ENCODE measurements around the gene ALOXE3. TPM values are rescaled to one million over a fixed set of nuclear protein-coding genes. Genes with fewer than 3 reads are reported as not detected.
"Not testable (repeated sequence)": the region's sequence is repeated elsewhere in the genome, so short reads cannot be mapped to it uniquely, and the experiment has no call there.

The ALOXE3 gene
- polyA plus RNA-seq, 5 donors = not detected

DNA sequence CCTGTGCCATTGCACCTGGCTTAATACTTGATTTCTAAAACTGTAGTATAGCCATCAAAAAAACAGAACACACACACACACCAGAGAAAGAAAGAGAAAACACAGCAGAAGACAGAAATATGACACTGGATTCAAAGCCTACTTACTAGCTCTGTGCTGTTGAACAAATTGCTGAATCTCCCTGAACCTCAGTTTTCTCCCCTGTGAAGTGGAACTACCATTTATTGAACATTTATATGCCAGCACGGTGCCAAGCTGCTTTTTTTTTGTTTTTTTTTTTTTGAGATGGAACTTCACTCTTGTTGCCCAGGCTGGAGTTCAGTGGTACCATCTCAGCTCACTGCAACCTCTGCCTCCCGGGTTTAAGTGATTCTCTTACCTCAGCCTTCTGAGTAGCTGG lies 17.6 kb downstream of the ALOXE3 start:
- no peak for DNase-seq

GRCh38 chr17:8100111-8100510 lies 18.2 kb downstream of the ALOXE3 start:
- DNase-seq = peak in 1 of 2 donors; percentile 12

- DNase-seq = no peak
Observed at GRCh38 chr17:8096541-8096940, 21.8 kb downstream of the ALOXE3 start.

- no peak for DNase-seq
Observed at GRCh38 chr17:8095361-8095760, 23.0 kb downstream of the ALOXE3 start.

DNA sequence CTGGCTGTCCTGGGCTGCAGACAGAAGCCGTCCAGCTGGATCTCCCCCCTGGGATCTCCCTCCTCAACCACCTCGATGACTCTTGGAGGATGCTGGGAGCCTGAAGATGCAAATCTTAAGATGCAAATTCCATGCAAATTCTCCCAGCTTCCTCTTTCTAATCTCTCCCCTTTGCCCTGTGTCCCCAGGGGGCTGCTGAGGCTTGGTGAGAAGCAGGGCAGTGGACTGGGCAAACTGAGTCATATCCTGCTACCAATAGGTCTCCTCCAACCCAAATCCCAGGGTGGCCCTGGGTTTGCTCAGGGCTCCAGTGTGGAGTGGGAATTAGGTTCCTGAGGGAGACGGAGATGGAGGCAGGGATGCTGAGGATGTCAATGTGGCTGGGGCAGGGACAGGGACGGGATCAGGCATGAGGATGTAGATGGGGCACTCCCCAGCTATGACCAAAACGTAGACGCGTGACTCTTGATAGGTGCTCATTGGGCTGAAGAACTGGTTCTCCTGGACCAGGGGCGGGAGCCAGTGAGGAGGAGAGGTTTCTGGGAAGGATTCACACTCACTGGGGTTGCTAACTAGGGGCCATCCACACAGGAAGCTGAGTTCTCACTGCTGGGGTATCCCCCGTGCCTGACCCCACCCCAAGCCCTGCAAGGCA lies 27.2 kb downstream of the ALOXE3 start:
- no peak for DNase-seq

DNA sequence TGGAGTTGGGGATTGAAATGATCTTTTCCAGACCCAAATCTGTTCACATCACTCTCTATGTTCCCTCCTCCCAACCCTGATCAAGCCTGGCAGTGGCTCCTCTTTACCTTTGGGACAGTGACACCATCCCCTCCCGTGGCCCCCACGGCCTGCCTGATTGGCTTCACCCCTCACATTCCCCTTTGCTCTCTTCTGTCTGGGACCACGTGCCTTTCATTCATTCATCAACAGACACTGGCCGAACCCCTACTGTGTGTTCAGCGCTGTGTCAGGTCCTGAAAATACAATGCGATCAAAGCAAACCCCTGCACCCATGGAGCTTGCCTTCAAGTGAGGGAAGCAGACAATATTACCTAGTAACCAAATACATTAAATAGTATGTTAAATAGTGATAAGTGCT lies 28.6 kb downstream of the ALOXE3 start:
- DNase-seq = no peak

DNA sequence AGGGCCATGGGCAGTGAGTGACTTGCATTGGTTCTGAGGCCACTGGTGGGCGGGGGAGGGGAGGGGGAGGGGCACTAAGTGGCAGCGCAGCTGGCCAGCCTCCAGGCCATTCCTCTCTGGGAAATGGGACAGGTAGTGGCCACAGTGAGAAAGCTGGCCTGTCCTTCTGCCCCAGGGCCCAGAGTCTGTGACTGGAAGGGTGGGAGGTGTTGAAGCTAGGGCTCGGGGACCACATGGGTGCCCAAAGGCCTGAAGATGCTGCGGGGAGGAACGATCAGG lies 30.4 kb downstream of the ALOXE3 start:
- DNase-seq = no peak

DNA sequence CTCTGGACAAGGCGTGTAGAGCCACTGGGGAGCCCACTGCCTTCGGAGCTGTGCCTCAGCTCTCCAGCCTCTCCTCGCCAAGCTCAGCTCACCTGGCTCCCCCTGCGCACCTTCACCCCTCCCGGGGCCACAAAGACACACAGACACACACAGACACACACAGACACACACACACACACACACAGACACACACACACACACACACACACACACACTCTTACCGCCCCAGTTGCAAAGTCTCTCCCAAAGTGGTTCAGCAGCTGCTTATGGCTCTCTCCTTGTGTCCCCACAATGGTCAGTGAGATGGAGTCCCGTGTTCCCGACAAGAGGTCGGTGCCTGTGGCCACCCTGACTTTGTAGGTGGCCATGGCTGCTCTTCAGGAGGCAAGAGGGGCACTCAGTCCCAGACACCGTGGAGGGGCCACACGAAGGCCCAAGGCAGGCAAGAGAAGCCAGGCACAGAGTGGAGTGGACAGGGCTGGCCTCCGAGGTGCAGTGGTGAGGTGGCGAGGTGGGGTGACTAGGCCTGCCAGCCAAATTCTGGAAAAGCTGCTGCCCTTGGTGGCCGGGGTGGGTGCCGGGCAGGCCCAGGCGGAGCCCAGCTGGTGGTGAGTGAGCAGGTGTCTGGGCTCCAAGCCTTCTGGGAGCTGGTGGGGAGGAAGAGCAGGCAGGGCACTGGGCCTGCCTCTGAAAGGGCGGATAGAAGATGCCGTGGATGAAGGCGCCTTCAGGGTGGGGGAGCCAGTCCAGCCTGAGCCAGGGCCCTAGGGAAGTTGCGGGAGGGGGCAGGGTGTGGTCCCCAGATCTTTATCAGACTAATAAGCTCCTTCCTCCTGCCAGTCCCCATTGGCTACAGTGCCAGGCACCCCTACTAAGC lies 31.0 kb downstream of the ALOXE3 start, which contains the start of gene ALOX12B:
Gene ALOX12B (minus strand): TSS at position 642 of the 877 bp plus-strand sequence. CDS start 274 bp downstream, at position 368.
- DNase-seq = no peak

DNA sequence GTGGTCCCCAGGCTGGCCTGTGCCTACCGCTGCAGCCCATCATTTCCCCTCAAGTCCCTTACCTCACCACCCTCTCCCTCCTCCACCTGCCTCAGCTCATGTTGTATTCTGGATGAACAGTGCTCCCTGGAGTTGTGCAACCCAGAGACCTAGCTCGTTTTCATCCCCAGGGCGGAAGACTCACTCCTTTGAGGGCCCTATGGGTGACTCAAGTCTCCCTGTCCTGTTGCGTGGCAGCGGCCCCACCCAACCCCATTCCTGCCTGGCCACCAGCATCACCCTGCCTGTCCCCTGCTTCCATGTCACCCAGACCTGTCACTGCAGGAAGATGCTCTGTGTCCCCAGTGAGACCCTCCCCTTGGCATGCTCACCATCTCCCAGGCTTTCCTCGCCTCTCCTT lies 34.1 kb downstream of the ALOXE3 start:
- DNase-seq = no peak

DNA sequence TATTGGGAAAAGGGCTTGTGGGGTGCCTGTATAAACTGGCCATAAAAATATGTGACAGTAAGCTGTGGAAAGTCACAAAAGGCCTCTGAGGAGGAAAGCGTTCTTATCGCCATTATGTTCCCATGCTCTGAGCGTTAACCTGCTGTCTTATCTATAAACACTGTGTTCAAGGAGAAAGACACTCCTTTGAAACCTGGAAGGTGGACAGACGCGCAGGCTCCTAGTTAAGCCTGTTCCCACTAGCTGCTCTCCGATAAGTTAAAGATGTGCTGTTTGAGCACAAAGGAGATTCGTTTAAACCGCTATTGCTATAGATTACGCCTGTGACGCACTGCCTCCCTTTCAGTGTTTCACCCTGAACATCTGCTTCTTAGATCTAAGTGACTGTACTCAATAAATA lies 36.0 kb downstream of the ALOXE3 start:
- no peak for DNase-seq

DNA sequence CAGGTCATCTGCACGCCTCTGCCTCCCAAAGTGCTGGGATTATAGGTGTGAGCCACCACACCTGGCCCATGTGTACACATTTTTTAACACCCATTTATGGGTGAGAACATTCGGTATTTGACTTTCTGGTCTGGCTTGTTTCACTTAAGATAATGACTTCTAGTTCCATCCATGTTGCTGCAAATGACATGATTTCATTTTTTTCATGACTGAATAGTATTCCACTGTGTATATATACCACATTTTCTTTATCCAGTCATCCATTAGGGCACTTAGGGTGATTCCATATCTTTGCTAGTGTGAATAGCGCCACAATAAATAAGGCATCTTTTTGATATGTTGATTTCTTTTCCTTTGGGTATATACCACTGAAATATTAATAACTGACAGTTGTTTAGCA lies 36.4 kb downstream of the ALOXE3 start:
- no peak for DNase-seq

DNA sequence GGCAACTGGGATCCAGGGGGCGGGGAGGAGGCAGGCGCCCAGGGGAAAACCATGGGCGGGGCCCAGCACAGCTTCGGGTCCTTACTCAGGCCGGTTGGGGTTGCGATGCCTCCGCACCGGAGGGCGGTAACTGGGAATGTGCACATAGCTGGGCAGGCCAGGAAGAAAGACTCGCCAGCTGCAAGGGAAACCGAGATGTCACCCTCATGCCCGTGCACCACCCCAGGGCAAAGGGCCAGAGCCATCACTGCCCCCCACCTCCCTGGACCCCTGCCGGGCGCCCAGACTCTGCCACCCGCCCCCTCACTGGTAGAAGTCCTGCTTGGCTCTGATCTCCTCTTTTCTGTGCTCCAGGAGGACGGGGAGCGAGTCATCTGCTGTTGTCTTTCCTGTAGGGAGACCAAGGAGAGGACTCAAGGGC lies 37.5 kb downstream of the ALOXE3 start:
- no peak for DNase-seq

DNA sequence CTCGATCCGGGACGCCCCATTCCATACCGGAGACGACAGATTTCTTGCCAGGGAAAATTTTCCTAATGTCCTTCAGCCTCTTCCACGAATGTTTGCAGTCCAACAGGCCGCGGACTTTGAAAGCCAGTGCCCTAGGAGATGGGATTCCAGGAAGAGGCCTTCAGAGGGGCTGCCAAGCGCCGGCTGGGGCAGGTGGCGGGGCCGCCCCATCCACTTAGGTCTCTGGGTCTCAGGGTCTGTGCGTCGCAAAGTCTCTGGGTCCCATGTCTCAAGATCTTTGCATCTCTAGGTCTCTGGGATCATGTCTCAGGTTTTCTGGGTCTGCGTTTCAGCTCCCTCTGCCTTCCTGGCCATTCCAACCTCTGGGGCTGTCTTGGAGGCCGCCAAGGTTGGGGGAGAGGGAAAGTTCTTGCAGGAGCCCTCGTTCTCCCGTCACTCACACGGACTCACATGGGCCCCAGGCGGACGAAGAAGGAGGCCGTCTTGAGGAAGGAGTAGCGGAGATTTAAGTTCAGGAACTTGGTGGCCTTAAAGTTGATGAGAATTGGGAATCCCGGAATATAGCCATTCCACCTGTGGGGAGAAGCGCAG lies 38.0 kb downstream of the ALOXE3 start:
- no peak for DNase-seq

DNA sequence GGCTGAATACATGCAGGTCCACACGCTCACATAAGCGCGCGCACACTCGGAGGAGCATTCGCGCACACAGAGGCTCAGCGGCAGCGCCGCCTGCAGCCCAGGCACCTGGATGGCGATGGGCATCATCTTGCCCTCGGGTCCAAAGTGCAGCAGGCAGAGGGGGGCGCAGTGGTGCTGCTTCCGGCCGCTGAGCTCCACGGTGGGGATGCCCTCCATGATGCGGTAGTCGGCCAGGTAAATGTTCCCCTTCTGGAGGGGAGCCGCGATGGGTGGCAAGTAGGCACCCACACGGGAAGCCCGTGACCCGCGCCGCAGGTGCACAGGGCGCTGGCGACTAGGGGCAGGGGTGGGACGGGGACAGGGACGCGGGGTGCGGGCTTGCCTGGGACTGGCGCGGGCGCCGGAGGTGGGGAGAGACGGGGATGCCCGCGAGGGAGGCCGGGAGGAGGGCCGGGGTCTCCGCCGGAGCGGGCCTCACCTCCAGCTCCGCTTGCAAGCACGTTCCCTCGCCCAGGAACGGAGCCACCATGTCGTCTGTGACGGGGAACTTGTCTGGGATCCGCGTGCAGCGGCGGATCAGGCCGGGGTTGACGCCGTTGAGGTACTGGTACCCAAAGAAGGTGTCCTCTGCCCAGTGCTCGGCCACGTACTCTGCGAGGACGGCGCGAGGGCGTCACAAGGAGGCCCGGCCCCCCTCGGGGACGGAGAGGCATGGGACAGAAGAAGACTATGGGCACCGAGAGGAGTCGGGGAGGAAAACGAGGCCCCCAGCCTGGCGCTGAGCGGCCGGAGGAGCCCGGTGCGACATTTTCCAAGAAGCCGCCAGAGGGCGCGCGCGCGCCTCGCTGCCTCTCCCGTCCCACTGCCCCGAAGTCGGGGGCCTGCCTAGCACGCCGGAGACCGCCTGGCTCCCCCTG lies 38.8 kb downstream of the ALOXE3 start:
- peak; percentile 57 to 61 for DNase-seq

DNA sequence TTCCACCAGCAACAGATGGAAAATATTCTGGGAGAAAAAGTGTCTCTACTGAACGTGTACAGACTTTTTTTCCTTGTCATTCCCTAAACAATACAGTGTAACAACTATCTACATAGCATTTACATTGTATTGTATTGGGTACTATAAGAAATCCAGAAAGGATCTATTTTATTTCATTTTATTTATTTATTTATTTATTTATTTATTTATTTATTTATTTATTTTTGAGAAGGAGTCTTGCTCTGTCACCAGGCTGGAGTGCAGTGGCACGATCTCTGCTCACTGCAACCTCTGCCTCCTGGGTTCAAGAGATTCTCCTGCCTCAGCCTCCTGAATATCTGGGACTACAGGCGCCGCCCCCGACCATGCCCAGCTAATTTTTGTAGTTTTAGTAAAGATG lies 40.4 kb downstream of the ALOXE3 start:
- not testable (repeated sequence) for DNase-seq

GRCh38 chr17:8076502-8077266 lies 41.6 kb downstream of the ALOXE3 start:
- no peak for DNase-seq

- DNase-seq = no peak
Observed at GRCh38 chr17:8075574-8076342, 42.6 kb downstream of the ALOXE3 start.

DNA sequence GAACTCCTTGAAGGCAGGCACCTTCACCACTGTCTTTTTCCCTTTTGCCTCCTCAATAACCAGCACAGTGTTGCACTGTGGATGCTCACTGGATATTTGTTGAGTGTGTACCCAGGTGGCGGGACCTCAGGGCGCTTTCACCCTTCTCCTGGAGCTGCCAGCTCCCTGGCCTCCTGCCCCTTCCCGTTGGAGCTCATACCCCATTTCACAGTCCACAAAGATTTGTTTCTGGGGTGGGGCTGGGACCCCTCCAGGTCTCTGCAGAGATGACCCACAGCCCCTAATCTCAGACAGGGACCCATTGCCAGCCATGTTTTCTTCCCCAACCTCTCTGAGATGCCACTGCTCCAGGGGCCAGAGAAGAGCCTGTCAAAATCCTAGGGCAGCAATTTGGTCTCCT lies 43.2 kb downstream of the ALOXE3 start:
- no peak for DNase-seq

GRCh38 chr17:8074554-8074953 lies 43.8 kb downstream of the ALOXE3 start:
- no peak for DNase-seq
